Stimulated activated CD4-positive, alpha-beta T cell treated with anti-CD3 and anti-CD28 coated beads, Interleukin-1b, Interleukin-23, amount 100 ng/mL, for 24 hours (primary cell): Measurements from ENCODE around the gene ARFGAP3.

Experiments
- DNase-seq, 4 experiments: peaks; one replicate each; pipeline ENCODE4 v3.0.0-alpha.2; 2020; ENCODE audit warnings: low read depth in 4 of 4, low spot score in 1 of 4

ARFGAP3 gene

GRCh38 chr22:42865536-42865935, 8.5 kb upstream of the ARFGAP3 start:
- no peak for DNase-seq

- peak; percentile 18 to 29 (median 24) for DNase-seq
These were observed 6.4 kb upstream of the ARFGAP3 start for GRCh38 chr22:42863349-42863961.

- no peak for DNase-seq
These were observed 5.1 kb upstream of the ARFGAP3 start for GRCh38 chr22:42862045-42862734.

GRCh38 chr22:42860968-42861367, 3.9 kb upstream of the ARFGAP3 start:
- DNase-seq = no peak

DNA sequence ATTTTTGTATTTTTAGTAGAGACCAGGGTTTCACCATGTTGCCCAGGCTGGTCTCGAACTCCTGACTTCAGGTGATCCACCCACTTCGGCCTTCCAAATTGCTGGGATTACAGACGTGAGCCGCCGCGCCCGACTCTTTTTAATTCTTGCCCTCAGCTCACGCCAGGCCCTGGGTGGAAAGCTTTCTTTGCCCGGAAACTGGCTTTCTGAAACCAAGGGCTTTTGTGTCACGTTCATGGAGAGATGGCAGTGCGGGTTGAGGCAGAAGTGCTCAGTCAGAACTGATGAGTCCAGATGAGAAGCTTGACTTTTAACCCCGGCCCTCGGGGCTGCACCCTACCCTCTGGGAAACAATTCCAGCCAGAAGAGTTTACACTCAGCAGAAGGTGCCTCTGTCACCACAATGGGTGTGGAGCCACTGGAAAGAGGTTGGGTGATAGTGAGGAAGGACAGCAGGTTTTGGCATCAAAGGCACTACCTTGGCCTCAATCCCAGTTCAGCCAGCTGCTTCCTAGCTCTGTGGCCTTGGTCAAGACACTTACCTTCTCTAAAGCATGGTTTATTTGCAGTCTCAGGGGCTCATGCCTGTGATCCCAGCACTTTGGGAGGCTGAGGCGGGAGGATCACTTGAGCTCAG, 890 bp upstream of the ARFGAP3 start:
- DNase-seq = no peak

DNA sequence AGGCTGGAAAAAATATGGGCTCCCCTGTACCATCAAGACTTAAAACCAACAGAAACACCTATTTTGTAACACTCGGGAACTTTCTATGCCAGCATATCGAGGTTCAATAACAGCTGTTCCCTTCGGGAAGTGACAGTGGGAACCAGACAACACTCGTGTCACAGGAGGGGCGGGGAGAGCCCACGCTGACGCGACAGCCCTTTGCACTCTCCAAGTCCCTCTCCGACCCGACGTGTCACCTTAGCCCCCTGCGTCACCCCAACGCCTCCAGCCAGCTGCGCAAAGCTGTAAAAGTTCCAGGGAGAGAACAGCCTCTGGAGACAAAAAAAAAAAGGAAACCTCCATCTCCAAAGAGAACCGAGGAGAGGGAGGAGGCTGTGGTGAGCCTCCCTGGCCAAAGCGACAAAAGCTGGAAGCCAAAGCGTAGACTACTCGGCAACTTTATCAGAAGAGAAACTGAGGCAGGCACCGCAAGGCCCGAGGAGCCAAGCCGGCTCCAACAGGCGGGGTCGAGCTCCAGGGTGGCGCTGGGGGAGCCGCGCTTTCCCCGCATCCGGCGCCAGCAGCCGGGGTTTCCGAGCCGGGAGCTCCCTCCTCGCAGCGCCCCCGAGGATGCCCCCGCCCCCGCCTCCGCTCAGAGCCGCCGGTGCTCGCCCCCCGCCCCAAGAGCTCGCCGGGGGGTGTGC, 751 bp downstream of the ARFGAP3 start:
- DNase-seq = peak in 2 of 4 experiments; percentile 23 to 34

- no peak for DNase-seq
These were observed 1.4 kb downstream of the ARFGAP3 start for GRCh38 chr22:42855721-42856120.

- no peak for DNase-seq
These were observed 1.9 kb downstream of the ARFGAP3 start for GRCh38 chr22:42855211-42855610.

DNA sequence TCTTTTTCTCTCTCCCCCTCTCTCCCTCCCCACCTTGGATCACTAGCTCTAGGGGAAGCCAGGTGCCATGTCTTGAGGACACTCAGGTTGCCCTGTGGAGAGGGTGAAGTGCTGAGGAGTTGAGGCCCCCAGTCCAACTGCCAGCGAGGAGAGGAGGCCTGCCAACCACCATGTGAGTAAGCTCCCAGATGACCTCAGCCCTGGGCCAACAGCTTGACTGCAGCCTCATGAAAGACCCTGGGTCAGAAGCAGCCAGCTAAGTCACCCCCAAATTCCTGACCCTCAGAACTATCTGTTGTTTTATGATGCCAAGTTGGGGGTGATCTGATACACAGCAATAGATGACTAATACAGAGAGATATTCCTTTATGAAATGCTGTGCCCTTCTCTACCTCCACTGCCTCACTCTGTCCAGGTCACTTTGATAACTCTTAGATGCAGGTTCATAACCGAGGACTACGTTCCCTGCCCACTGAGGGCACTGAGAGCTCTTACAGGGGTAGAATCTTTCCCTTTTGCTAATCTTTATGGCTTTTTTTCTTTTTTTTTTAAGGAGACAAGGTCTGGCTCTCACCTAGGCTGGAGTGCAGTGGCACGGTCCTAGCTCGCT, 8.0 kb downstream of the ARFGAP3 start:
- no peak for DNase-seq

GRCh38 chr22:42847110-42847509, 10.0 kb downstream of the ARFGAP3 start:
- DNase-seq = no peak

GRCh38 chr22:42844756-42845155, 12.3 kb downstream of the ARFGAP3 start:
- DNase-seq = no peak

DNA sequence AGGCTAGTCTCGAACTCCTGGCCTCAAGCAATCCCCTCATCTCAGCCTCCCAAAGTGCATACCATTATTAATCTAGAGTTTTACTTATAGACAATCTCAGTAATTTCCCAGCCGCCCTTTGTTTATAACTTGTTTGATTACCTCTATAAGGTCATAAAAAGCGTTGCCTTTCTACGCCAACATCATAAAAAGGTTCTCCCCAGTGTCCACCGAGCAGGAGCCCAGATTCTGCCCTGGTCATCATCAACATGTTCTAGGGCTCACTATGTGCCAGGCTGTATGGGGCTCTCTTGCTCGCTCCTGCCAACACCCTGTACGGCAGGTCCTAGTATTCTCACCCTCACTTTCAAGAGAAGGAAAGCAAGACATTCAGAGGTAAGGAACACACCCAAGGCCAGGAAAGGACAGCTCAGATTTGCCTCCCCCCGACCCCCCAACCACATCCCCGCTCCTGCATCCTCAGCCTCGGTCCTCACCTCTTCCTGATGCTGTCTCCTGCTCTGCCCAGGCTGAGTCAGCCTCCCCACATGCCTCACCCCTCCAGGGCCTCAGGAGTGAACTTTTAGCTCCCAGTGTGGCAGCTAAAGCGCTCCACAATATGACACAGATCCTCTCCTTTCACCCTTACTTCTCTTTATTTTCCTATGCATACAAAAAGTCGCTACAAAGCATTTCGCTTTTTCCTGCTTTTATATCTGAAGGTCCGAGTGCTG, 14.3 kb downstream of the ARFGAP3 start:
- no peak for DNase-seq

- no peak for DNase-seq
These were observed 15.6 kb downstream of the ARFGAP3 start for GRCh38 chr22:42841444-42841843.

DNA sequence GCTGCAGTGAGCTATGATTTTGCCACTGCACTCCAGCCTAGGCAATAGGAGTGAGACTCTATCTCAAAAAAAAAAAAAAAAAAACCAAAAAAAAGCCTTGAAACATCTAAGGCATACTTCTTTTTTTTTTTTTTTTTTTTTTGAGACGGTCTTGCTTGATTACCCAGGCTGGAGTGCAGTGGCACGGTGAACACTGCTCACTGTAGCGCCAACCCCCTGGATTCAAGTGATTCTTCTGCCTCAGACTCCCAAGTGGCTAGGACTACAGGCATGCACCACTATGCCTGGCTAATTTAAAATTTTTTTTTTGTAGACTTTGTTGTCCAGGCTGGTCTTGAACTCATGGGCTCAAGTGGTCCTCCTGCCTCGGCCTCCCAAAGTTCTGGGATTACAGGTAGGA, 19.5 kb downstream of the ARFGAP3 start:
- DNase-seq = no peak

- DNase-seq = no peak
These were observed 21.0 kb downstream of the ARFGAP3 start for GRCh38 chr22:42836026-42836425.

DNA sequence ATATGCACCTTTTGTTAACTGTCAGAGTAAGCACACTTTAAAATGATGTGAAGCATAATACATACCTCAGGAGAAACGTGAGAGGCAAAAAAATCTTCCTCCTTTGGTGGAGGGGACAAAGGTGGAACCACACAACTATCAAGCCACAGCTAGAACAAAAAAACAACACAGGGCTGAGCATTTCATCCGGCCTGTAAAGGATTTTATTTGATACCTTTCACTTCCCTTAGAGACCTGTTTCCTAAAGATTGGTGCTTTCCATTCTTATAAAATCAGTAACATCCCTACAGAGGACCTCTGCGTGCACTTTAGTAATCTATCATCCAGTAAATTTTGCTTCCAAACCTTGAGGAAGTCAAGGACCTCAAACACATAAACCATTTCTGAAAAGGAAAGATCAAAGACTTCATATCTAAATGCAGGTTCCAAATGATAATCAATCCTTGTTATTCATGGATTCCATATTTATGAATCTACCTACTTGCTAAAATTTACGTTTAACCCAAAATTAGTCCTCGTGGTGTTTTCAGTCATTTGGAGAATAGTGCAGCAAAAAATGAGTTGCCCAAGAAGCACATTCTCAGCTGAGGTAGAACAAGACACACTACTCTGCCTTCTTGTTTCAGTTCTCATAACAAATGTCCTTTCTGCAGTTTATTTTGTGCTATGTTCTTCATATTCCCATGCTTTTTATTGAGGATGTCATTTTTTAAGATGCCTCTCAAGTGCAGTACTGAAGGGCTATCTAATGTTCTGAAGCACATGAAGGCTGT, 22.7 kb downstream of the ARFGAP3 start:
- no peak for DNase-seq

DNA sequence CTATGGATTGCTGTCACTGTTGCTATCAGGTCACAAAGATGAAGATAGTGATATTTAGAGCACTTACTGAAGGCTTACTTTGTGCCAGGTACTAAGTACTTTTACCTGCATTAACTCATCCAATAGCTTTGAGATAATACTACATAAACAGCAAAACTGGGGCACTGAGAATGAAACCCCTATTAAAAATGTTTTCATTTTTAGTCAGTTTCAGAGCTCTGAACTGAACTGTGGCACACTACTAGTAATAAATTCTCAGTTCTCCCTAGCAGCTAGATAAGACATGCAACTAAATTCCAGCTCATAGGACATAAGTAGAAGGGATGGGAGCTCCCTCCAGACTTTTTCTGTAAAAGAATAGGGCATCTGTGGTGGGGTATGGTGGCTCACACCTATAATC, 24.0 kb downstream of the ARFGAP3 start:
- DNase-seq = no peak

GRCh38 chr22:42831712-42832111, 25.4 kb downstream of the ARFGAP3 start:
- DNase-seq = no peak

DNA sequence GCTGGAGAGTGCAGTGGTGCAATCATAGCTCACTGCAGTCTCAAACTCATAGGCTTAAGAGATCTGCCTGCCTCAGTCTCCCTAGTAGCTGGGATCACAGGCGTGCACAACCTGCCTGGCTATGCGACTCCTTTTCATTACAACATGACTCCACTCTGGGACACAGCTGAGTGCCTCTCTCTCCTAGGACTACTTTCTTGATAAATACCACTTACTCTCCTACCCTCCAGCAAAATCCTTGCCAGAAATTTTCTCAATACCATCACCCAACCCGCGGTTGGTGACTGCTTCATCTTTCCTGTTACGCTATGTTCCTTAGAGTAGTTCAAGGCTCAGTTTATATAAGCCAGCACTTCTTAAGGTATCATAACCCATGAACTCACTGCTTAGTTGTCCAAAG, 26.9 kb downstream of the ARFGAP3 start:
- DNase-seq = no peak

- DNase-seq = no peak
These were observed 27.8 kb downstream of the ARFGAP3 start for GRCh38 chr22:42829302-42829701.
